HG03565 (cell line): ENCODE results near the gene LYPLAL1.

Experiments
- ATAC-seq: cut with Tn5 transposase; IDR thresholded peaks from one replicate; pipeline ENCODE4 v1.9.1; 2021; ENCODE audit warnings: mild to moderate bottlenecking, moderate library complexity; ENCODE audit not compliant: unreplicated experiment

LYPLAL1 gene

GRCh38 chr1:219173758-219174459, at the start of gene LYPLAL1:
Gene LYPLAL1, plus strand, starts transcription at chr1:219173878. Its CDS starts 13 bp downstream, at chr1:219173891.
- ATAC-seq = peak; percentile 67

- ATAC-seq = no peak
These were observed 49.5 kb upstream of the LYPLAL1 start for GRCh38 chr1:219124163-219124562.

DNA sequence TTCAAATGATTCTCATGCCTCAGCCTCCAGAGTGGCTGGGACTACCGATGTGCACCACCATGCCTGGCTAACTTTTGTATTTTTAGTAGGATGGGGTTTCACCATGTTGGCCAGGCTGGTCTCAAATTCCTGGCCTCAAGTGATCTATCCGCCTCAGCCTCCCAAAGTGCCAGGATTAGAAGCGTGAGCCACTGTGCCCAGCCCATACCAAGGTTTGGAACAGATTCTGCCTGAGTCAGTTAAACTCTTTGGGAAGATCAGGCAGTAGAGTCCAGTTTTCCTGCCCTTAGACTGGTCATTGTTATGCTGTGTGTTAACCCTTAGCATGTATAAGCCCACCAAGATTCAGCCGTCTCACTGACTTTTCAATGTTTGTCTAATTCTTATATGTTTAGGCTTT, 48.3 kb upstream of the LYPLAL1 start:
- no peak for ATAC-seq

DNA sequence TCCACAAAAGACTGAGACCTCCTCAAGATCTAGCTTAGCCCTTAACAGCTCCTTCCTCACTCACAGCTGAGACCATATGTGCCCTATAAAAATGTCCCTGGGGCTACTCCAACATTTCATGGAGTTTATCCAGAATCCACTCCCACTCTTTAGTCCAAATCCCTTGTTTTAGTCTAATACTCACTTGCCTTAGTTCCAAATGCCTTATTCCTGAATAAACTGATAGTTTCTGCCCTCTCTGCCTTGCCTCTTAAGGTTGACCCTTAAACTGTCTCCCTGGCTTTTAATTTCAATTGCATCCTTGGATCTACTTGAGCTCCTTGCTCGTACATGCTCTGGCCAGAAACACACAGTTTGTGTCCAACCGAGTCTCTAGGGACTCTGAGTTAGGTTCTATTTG, 47.3 kb upstream of the LYPLAL1 start:
- ATAC-seq = no peak

GRCh38 chr1:219128957-219129356, 44.7 kb upstream of the LYPLAL1 start:
- no peak for ATAC-seq

GRCh38 chr1:219130366-219130935, 43.2 kb upstream of the LYPLAL1 start:
- ATAC-seq = no peak

- no peak for ATAC-seq
These were observed 40.7 kb upstream of the LYPLAL1 start for GRCh38 chr1:219132939-219133338.

DNA sequence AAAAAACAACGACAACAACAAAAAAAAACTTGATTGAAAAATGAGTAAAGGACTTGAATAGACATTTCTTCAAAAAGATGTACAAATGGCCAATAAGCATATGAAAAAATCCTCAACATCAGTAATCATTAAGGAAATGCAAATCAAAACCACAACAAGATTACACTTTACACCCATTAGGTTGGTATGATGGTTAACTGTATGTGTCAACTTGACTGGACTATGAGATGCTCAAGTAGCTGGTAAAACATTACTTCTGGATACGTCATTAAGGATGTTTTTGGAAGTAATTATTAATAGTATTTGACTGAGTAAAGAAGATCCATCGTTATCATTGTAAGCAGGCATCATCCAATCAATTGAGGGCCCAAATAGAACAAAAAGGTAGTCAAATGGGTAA, 34.9 kb upstream of the LYPLAL1 start:
- ATAC-seq = no peak

GRCh38 chr1:219140303-219140877, 33.3 kb upstream of the LYPLAL1 start:
- no peak for ATAC-seq

GRCh38 chr1:219143735-219144134, 29.9 kb upstream of the LYPLAL1 start:
- ATAC-seq = no peak

- ATAC-seq = no peak
These were observed 28.9 kb upstream of the LYPLAL1 start for GRCh38 chr1:219144658-219145315.

DNA sequence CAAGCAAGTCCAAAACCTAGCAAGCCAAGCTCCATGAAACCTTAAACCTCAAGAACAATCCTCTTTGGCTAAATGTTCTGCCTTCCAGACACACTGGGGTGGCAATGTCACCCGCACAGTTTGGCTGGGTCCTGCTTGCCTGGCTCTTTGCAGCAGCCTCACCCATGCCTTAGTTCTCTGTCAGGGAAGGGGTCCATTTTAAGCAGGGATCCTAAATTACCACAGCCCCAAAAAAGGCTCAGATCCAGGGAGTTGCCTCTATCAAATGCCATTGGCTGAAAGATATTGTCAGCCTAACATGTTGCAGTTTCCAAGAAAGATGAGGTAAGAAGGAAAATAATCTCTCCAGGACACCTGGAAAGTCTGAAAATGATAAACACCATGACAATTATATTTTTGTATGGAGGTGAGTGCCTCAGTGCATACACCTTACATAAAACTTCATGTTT, 26.1 kb upstream of the LYPLAL1 start:
- no peak for ATAC-seq

DNA sequence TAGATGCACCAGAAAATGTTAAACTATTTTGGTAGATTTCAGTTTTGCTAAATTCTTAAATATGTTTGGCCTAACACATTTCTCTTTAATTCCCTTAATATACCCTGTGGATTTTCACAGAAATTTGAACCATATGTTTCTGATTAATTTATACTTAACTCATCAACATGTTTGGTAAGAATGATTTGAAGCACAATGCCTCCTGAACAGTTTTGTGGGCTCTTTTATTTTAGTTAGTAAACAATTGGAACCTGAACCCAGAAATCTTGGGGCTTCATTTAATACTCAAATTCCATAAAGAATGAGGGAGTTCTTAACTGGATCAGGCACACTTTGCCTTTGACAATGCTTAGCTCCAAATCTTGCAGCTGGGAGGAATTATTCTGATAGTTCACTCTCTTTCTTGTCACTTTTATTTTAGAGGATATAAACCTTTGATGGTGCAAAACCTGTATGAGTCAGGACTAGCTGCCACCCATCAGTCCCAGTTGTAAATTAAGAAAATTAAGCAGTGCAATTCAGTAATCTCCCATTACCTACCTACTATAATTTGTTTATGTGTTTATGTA, 24.6 kb upstream of the LYPLAL1 start:
- no peak for ATAC-seq

DNA sequence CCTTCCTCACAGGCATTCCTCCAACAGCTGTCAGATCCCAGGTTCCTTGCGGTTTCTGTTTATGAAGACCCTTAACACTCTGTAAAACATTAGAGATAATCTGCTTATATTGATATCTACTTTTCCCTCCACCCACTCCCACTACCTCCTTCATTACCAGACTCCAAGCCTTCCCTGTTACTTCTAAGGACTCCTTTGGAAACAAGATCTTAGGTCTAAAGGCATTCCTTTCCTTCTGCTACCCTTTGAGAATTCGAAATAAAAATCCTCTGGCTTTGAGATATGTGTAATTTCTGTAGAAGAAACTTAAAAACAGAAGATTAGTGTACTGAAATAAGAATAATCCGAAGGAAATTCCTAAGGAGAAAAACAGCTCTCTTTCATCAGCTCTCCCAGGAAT, 23.7 kb upstream of the LYPLAL1 start:
- ATAC-seq = no peak

GRCh38 chr1:219150913-219151312, 22.8 kb upstream of the LYPLAL1 start:
- no peak for ATAC-seq

DNA sequence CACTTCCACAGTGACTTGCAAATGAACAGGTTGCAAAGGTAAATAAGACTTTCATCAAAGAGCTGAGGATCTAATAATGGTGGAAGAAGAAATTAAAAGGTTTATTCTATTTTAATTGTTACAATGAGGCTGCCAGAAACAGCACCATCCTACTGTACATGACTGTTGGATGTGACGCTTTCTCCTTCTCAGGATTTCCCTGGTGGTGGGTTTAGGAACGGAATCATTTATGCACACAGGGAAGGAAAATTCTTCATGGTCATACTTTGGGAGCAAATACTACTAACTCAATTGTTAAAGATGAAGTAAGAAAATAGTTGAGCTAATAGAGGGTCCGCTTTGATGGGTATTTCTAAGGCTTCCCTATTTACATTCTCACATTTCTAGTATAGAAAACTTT, 22.2 kb upstream of the LYPLAL1 start:
- ATAC-seq = no peak

DNA sequence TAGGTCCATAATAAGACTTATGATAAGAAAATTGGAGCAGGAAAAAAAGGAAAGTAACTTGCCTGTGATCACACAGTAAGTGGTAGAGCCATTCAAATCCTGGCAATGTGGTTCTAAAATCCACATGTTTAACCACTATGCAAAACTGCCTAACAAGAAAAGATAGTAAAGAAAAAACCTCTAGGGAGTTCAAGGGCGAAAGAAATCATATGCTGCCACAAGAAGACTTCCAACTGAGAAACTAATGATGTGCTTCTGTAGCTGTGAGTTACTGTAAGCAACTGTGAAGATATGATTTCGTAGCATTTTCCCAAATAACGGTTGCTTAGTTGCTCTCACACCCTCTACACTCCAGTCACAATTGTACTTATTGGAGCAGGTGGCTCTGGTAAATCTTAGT, 20.9 kb upstream of the LYPLAL1 start:
- ATAC-seq = no peak

DNA sequence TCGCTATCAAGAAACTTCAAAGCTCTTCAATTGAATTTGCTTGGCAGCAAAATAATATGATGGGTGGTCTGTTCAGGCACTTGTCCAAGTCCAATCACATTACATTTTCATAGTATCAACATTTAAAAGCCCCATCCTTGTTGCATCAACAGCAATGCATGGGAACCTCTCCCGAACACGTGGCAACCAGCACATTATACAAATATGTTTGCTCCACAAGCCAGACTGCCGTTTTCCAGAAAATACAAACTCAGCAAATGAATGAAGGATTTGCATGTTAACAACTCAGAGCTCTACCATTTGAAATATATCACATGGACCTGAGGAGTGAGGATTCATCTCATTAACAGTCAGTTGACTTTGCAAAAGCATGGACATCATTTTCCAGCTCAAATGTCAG, 20.0 kb upstream of the LYPLAL1 start:
- no peak for ATAC-seq

GRCh38 chr1:219155135-219155534, 18.5 kb upstream of the LYPLAL1 start:
- no peak for ATAC-seq

DNA sequence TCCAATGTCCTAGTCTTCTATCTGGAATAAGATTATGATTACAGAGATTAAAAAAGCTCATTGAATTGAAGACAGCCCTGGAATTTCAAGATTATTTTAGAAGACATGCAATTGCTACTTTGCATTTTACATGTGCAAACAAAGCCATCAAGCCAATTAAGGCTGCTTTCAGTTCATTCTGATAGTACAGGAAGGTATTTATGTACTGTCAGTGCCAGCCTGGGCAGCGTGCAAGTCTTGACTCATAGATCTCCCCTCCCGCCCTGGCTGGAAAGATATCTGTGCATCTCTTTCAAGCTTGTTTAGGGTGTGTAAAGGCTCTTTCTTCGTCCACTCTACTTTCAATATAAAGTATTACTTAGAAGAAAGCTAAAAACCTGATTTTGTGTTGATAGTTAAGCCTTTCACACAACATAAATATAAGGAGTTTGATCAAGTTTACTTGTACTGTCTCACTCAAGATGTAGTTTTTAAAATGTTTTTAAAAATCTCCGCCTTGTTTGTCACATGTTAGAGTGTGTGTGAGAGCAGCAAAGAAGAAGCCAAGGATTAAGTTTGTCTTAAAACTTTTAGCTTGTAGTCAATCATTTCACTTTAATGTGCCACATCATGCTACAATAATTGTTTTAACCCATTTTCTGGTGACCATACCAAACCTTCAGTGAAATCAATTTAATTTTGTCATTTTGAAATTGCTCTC, 13.6 kb upstream of the LYPLAL1 start:
- no peak for ATAC-seq

DNA sequence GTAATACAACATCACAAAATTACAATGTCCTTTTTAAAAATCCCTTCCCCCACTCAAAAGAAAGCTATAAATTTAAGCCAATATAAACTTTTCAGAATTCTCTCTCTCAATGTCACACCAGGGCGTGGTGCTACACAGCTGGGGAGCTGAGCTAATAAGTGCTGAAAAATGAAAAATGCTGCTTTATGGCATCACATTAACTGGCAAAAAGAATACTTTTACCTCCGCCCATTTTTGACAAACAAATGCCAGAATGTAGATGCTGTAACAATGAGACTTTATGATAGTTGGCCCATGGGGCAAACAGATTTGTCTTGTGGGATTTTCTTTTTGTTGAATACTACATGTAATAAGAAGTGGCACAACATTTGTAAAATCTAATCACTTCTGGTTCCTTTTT, 12.7 kb upstream of the LYPLAL1 start:
- no peak for ATAC-seq
